Measurements from ENCODE around the gene TAAR9.

The TAAR9 gene

GRCh38 chr6:132537145-132537544, 932 bp upstream of the TAAR9 start:
- Histone ChIP-seq H3K4me2 (ENCODE audit: low read length) (no peak overlapping the region), H3K9me3 (ENCODE audit: insufficient read depth, low read length) (no peaks in the 10 kb centered on the region), H2AFZ (ENCODE audit: low read depth, low read length) (no peak overlapping the region), H3K4me3 (ENCODE audit: low read length) (no peak overlapping the region), H3K79me2 (ENCODE audit: low read length) (no peaks in the 10 kb centered on the region), H3K36me3 (replicated peaks; ENCODE audit: low read depth, low read length) (no peaks in the 10 kb centered on the region), H3K27ac (ENCODE audit: low read length) (no peak overlapping the region), H3K4me1 (ENCODE audit: low read length) (no peaks in the 10 kb centered on the region), H3K27me3 (ENCODE audit: low read depth, low read length) (peaks cover 4% of the 10 kb centered on the region; the same call in 1 of the 2 replicates), H4K20me1 (ENCODE audit: insufficient read depth, low read length) (no peaks in the 10 kb centered on the region), H3K9ac (ENCODE audit: low read length) (no peak overlapping the region)
- TF ChIP-seq CTCF (IDR thresholded peaks at IDR 0.05; ENCODE audit: low read depth, low read length), result no peak
- TF ChIP-seq EZH2phosphoT487 (IDR thresholded peaks at IDR 0.05; ENCODE audit: low read depth), result no peak

- Histone ChIP-seq H3K4me2 (ENCODE audit: low read length) (no peak overlapping the region), H4K20me1 (ENCODE audit: insufficient read depth, low read length) (no peaks in the 10 kb centered on the region), H3K36me3 (replicated peaks; ENCODE audit: low read depth, low read length) (no peaks in the 10 kb centered on the region), H3K9ac (ENCODE audit: low read length) (no peak overlapping the region), H3K9me3 (ENCODE audit: insufficient read depth, low read length) (no peaks in the 10 kb centered on the region), H3K4me1 (ENCODE audit: low read length) (peaks cover 9% of the 10 kb centered on the region), H3K27ac (ENCODE audit: low read length) (no peak overlapping the region), H2AFZ (ENCODE audit: low read depth, low read length) (no peak overlapping the region), H3K27me3 (ENCODE audit: low read depth, low read length) (peaks cover 4% of the 10 kb centered on the region; the same call in 1 of the 2 replicates), H3K79me2 (ENCODE audit: low read length) (no peaks in the 10 kb centered on the region), H3K4me3 (ENCODE audit: low read length) (no peak overlapping the region)
- TF ChIP-seq CTCF (IDR thresholded peaks at IDR 0.05; ENCODE audit: low read depth, low read length) (no peak), EZH2phosphoT487 (IDR thresholded peaks at IDR 0.05; ENCODE audit: low read depth) (no peak)
Measured at GRCh38 chr6:132544826-132545225, 6.7 kb downstream of the TAAR9 start.

GRCh38 chr6:132548746-132549463, 10.8 kb downstream of the TAAR9 start:
- no peak overlapping the region for H3K9ac ChIP-seq (ENCODE audit: low read length)
- no peak overlapping the region for H3K4me2 ChIP-seq (ENCODE audit: low read length)
- no peak overlapping the region for H3K4me3 ChIP-seq (ENCODE audit: low read length)
- no peak overlapping the region for H2AFZ ChIP-seq (ENCODE audit: low read depth, low read length)
- no peaks in the 10 kb centered on the region for H3K9me3 ChIP-seq (ENCODE audit: insufficient read depth, low read length)
- TF ChIP-seq EZH2phosphoT487 (IDR thresholded peaks at IDR 0.05; ENCODE audit: low read depth), result no peak
- TF ChIP-seq CTCF (IDR thresholded peaks at IDR 0.05; ENCODE audit: low read depth, low read length), result no peak
- H3K36me3 ChIP-seq (replicated peaks; ENCODE audit: low read depth, low read length), result no peaks in the 10 kb centered on the region
- H4K20me1 ChIP-seq (ENCODE audit: insufficient read depth, low read length), result no peaks in the 10 kb centered on the region
- H3K27ac ChIP-seq (ENCODE audit: low read length), result no peak overlapping the region
- no peaks in the 10 kb centered on the region for H3K27me3 ChIP-seq (ENCODE audit: low read depth, low read length)
- peaks cover 9% of the 10 kb centered on the region for H3K4me1 ChIP-seq (ENCODE audit: low read length)
- no peaks in the 10 kb centered on the region for H3K79me2 ChIP-seq (ENCODE audit: low read length)

- no peak overlapping the region for H3K4me2 ChIP-seq (ENCODE audit: low read length)
- H3K9me3 ChIP-seq (ENCODE audit: insufficient read depth, low read length), result no peaks in the 10 kb centered on the region
- H3K79me2 ChIP-seq (ENCODE audit: low read length), result no peaks in the 10 kb centered on the region
- no peaks in the 10 kb centered on the region for H4K20me1 ChIP-seq (ENCODE audit: insufficient read depth, low read length)
- H3K36me3 ChIP-seq (replicated peaks; ENCODE audit: low read depth, low read length), result no peaks in the 10 kb centered on the region
- no peak overlapping the region for H3K4me3 ChIP-seq (ENCODE audit: low read length)
- no peak overlapping the region for H3K27ac ChIP-seq (ENCODE audit: low read length)
- H3K27me3 ChIP-seq (ENCODE audit: low read depth, low read length), result no peaks in the 10 kb centered on the region
- TF ChIP-seq EZH2phosphoT487 (IDR thresholded peaks at IDR 0.05; ENCODE audit: low read depth), result no peak
- no peak for TF ChIP-seq CTCF (IDR thresholded peaks at IDR 0.05; ENCODE audit: low read depth, low read length)
- no peak overlapping the region for H2AFZ ChIP-seq (ENCODE audit: low read depth, low read length)
- no peak overlapping the region for H3K9ac ChIP-seq (ENCODE audit: low read length)
- peaks cover 9% of the 10 kb centered on the region for H3K4me1 ChIP-seq (ENCODE audit: low read length)
Measured at GRCh38 chr6:132551214-132551613, 13.1 kb downstream of the TAAR9 start.
